ENCODE data around the gene RAC3. TPM values are rescaled to one million over a fixed set of nuclear protein-coding genes. Genes with fewer than 3 reads are reported as not detected.

RAC3 gene
- total and polyA plus RNA-seq, 2 experiments from 2014 or later: 5.5 to 11.8 TPM

DNA sequence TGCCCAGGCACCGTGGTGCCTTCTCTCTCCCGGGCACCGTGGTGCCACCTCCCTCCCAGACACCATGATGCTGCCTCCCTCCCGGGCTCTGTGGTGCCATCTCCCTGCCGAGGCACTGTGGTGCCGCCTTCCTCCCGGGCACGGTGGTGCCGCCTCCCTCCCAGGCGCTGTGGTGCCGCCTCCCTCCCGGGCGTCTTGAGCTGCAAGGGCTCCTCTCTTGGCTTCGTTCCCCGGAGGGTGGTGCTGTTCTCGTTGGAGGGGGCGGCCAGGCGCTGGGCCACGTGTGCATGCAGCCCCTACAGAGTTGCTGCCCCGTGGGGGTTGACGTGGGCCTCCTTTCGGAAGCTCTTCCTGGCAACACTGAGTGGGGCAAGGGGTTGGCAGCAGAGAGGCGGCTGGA is 17.0 kb upstream of the RAC3 start:
- H3K4me3 ChIP-seq: no peak overlapping the region
- no peaks in the 10 kb centered on the region for H3K9me2 ChIP-seq (replicated peaks; ENCODE audit: insufficient read depth)
- no peak overlapping the region for H2AFZ ChIP-seq
- H3K79me2 ChIP-seq: no peaks in the 10 kb centered on the region
- H3K4me1 ChIP-seq (ENCODE audit: insufficient read depth): peaks cover 10% of the 10 kb centered on the region
- H4K20me1 ChIP-seq (ENCODE audit: insufficient read depth, poor library complexity, severe bottlenecking): no peaks in the 10 kb centered on the region
- 93% methylated on average over 20 of the region's 23 CpGs for WGBS (ENCODE audit: low lambda C conversion rate, missing lambda C conversion rate)
- no peak overlapping the region for H3K4me2 ChIP-seq
- H3K9me3 ChIP-seq (ENCODE audit: low read depth): no peaks in the 10 kb centered on the region
- H3K27ac ChIP-seq: no peak overlapping the region
- TF ChIP-seq, protein P1, sequence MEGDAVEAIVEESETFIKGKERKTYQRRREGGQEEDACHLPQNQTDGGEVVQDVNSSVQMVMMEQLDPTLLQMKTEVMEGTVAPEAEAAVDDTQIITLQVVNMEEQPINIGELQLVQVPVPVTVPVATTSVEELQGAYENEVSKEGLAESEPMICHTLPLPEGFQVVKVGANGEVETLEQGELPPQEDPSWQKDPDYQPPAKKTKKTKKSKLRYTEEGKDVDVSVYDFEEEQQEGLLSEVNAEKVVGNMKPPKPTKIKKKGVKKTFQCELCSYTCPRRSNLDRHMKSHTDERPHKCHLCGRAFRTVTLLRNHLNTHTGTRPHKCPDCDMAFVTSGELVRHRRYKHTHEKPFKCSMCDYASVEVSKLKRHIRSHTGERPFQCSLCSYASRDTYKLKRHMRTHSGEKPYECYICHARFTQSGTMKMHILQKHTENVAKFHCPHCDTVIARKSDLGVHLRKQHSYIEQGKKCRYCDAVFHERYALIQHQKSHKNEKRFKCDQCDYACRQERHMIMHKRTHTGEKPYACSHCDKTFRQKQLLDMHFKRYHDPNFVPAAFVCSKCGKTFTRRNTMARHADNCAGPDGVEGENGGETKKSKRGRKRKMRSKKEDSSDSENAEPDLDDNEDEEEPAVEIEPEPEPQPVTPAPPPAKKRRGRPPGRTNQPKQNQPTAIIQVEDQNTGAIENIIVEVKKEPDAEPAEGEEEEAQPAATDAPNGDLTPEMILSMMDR (IDR thresholded peaks at IDR 0.05; ENCODE audit: poor library complexity): no peak
- TF ChIP-seq EZH2 (IDR thresholded peaks at IDR 0.05; ENCODE audit: borderline replicate concordance) (no peak), EZH2phosphoT487 (IDR thresholded peaks at IDR 0.05; ENCODE audit: low read depth, severe bottlenecking, unreplicated experiment) (no peak)
- no peak for DNase-seq (ENCODE audit: low spot score)
- H3K36me3 ChIP-seq (replicated peaks; ENCODE audit: insufficient read depth, low read depth): no peaks in the 10 kb centered on the region
- no peaks in the 10 kb centered on the region for H3K27me3 ChIP-seq

DNA sequence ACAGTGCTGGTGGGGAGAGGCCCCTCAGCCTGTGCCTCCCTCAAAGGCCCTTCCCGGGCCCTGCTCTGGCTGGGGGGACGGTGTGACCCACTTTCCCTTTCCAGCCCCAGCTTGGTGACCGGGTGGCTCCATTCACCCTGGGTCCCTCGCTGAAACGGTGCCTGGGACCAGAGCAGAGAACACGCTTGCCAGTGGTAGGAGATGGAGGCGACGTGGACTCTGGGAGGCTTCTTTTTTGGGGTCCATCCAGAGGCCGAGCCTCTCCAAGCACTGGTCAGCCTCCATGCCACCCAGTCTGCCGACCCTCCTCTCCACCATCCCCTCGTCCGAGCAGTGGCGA is 16.5 kb upstream of the RAC3 start:
- Histone ChIP-seq H2AFZ (no peak overlapping the region), H4K20me1 (ENCODE audit: insufficient read depth, poor library complexity, severe bottlenecking) (no peaks in the 10 kb centered on the region), H3K4me3 (no peak overlapping the region), H3K4me2 (no peak overlapping the region), H3K27me3 (no peaks in the 10 kb centered on the region), H3K9me2 (replicated peaks; ENCODE audit: insufficient read depth) (no peaks in the 10 kb centered on the region), H3K36me3 (replicated peaks; ENCODE audit: insufficient read depth, low read depth) (no peaks in the 10 kb centered on the region), H3K4me1 (ENCODE audit: insufficient read depth) (peaks cover 10% of the 10 kb centered on the region), H3K27ac (no peak overlapping the region), H3K9me3 (ENCODE audit: low read depth) (no peaks in the 10 kb centered on the region), H3K79me2 (no peaks in the 10 kb centered on the region)
- WGBS (ENCODE audit: low lambda C conversion rate, missing lambda C conversion rate): 93% methylated on average over 13 of the region's 13 CpGs
- TF ChIP-seq EZH2 (IDR thresholded peaks at IDR 0.05; ENCODE audit: borderline replicate concordance) (no peak), EZH2phosphoT487 (IDR thresholded peaks at IDR 0.05; ENCODE audit: low read depth, severe bottlenecking, unreplicated experiment) (no peak)
- TF ChIP-seq, protein P1 (IDR thresholded peaks at IDR 0.05; ENCODE audit: poor library complexity): no peak
- DNase-seq (ENCODE audit: low spot score): no peak

GRCh38 chr17:82015311-82015971 is 16.0 kb upstream of the RAC3 start:
- Histone ChIP-seq H3K4me3 (no peak overlapping the region), H3K79me2 (no peaks in the 10 kb centered on the region), H3K27ac (no peak overlapping the region), H3K36me3 (replicated peaks; ENCODE audit: insufficient read depth, low read depth) (no peaks in the 10 kb centered on the region), H3K4me2 (no peak overlapping the region), H4K20me1 (ENCODE audit: insufficient read depth, poor library complexity, severe bottlenecking) (no peaks in the 10 kb centered on the region), H3K27me3 (no peaks in the 10 kb centered on the region), H3K4me1 (ENCODE audit: insufficient read depth) (peaks cover 10% of the 10 kb centered on the region), H3K9me2 (replicated peaks; ENCODE audit: insufficient read depth) (no peaks in the 10 kb centered on the region), H2AFZ (no peak overlapping the region), H3K9me3 (ENCODE audit: low read depth) (no peaks in the 10 kb centered on the region)
- TF ChIP-seq, protein P1 (IDR thresholded peaks at IDR 0.05; ENCODE audit: poor library complexity): no peak
- no peak for TF ChIP-seq EZH2 (IDR thresholded peaks at IDR 0.05; ENCODE audit: borderline replicate concordance)
- TF ChIP-seq EZH2phosphoT487 (IDR thresholded peaks at IDR 0.05; ENCODE audit: low read depth, severe bottlenecking, unreplicated experiment): no peak
- no peak for DNase-seq (ENCODE audit: low spot score)
- WGBS (ENCODE audit: low lambda C conversion rate, missing lambda C conversion rate): 84% methylated on average over 23 of the region's 24 CpGs
